H1 (cell line): Measurements from ENCODE around the gene ZNF532. TPM values are rescaled to one million over a fixed set of nuclear protein-coding genes. Genes with fewer than 3 reads are reported as not detected.

Experiments
- CTCF ChIA-PET: fragments of 300-600 bp; sonication (Branson Sonifier 250); formaldehyde crosslinking; loops from one replicate; lab custom pipeline; 2021; ENCODE audit not compliant: partially characterized antibody; lab: Charles Lee
- POLR2A ChIA-PET: fragments of 300-600 bp; sonication (Branson Sonifier 250); formaldehyde crosslinking; loops from one replicate; lab custom pipeline; 2021; ENCODE audit warnings: inconsistent platforms; ENCODE audit not compliant: partially characterized antibody; lab: Charles Lee
- DNase-seq, 2 experiments: peaks; one replicate each; pipeline versions ENCODE4 v3.0.0 to v3.0.0-alpha.2; 2010 to 2022; ENCODE audit warnings: low spot score in 2 of 2, low read depth in 1 of 2, mixed read lengths in 1 of 2
- FAIRE-seq: peaks from 2 replicates; lab custom pipeline; 2011; peaks lifted over from hg19 to GRCh38; lab: Jason Lieb, UNC
- H2AFZ ChIP-seq: 2 replicates; pipeline ENCODE4 v1.8.1; 2012; ENCODE audit warnings: low read length, inconsistent platforms
- H2AK5ac ChIP-seq: 2 replicates; pipeline ENCODE4 v1.6.1; 2013; ENCODE audit warnings: low read depth, low read length
- H2BK120ac ChIP-seq: replicated peaks from 2 replicates; pipeline ENCODE3; 2013; ENCODE audit warnings: low read depth, low read length, inconsistent platforms
- H2BK12ac ChIP-seq: 2 replicates; pipeline ENCODE4 v1.6.1; 2013; ENCODE audit warnings: low read depth, low read length
- H2BK15ac ChIP-seq: 2 replicates; pipeline ENCODE4 v1.6.1; 2013; ENCODE audit warnings: low read length
- H2BK20ac ChIP-seq: 2 replicates; pipeline ENCODE4 v1.6.1; 2013; ENCODE audit warnings: low read length
- H2BK5ac ChIP-seq: 2 replicates; pipeline ENCODE4 v1.6.1; 2013; ENCODE audit warnings: low read depth, low read length
- H3K14ac ChIP-seq: 2 replicates; pipeline ENCODE4 v1.6.1; 2013; ENCODE audit warnings: inconsistent platforms; ENCODE audit not compliant: insufficient read length
- H3K18ac ChIP-seq: 2 replicates; pipeline ENCODE4 v1.6.1; 2013; ENCODE audit warnings: low read length; ENCODE audit errors: extremely low read depth
- H3K23ac ChIP-seq: 2 replicates; pipeline ENCODE4 v1.6.1; 2013; ENCODE audit warnings: inconsistent platforms; ENCODE audit not compliant: insufficient read length
- H3K23me2 ChIP-seq: 2 replicates; pipeline ENCODE4 v1.6.1; 2013; ENCODE audit warnings: low read depth, low read length
- H3K27ac ChIP-seq: 2 replicates; pipeline ENCODE4 v1.6.1; 2011; ENCODE audit warnings: low read depth, low read length, inconsistent platforms
- H3K27me3 ChIP-seq, 4 experiments: replicated peaks in 1 of 4; 1 replicate in 1 of 4; 2 replicates in 3 of 4; pipeline versions ENCODE4 v1.6.1 to v1.8.1; 2011 to 2013; ENCODE audit warnings: low read length in 3 of 4, mild to moderate bottlenecking in 3 of 4, inconsistent platforms in 2 of 4, mixed read lengths in 2 of 4, moderate library complexity in 1 of 4; ENCODE audit not compliant: control insufficient read depth in 3 of 4, insufficient read depth in 3 of 4; ENCODE audit errors: extremely low read depth in 1 of 4
- H3K36me3 ChIP-seq, 4 experiments: 2 replicates each; pipeline versions ENCODE4 v1.6.1 to v1.8.1; 2011 to 2013; ENCODE audit warnings: mild to moderate bottlenecking in 4 of 4, low read length in 3 of 4, moderate library complexity in 2 of 4, control low read depth in 1 of 4, inconsistent platforms in 1 of 4; ENCODE audit not compliant: insufficient read depth in 4 of 4, control insufficient read depth in 2 of 4
- H3K4ac ChIP-seq: replicated peaks from 2 replicates; pipeline ENCODE3; 2013; ENCODE audit warnings: low read length, low read depth, mixed read lengths, inconsistent platforms; ENCODE audit not compliant: insufficient read length
- H3K4me1 ChIP-seq, 4 experiments: replicated peaks in 1 of 4; 1 replicate in 1 of 4; 2 replicates in 3 of 4; pipeline versions ENCODE4 v1.6.1 to v1.8.1; 2011 to 2013; ENCODE audit warnings: low read length in 3 of 4, inconsistent platforms in 2 of 4, mixed read lengths in 1 of 4; ENCODE audit not compliant: insufficient read depth in 4 of 4, control insufficient read depth in 3 of 4
- H3K4me2 ChIP-seq, 2 experiments: 2 replicates each; pipeline versions ENCODE4 v1.6.1 to v1.8.1; 2011 to 2013; ENCODE audit warnings: low read depth in 2 of 2, low read length in 2 of 2, control low read depth in 1 of 2, inconsistent platforms in 1 of 2, mild to moderate bottlenecking in 1 of 2; ENCODE audit not compliant: insufficient read depth in 1 of 2
- H3K4me3 ChIP-seq, 4 experiments: fragments of 200-600, 300-600 bp in 1 of 4; sonication (generic), shearing (Covaris generic), sonication (Bioruptor Twin) in 1 of 4; 2 replicates each; pipeline versions ENCODE4 v1.5.1 to v1.8.1; 2011 to 2016; ENCODE audit warnings: low read length in 4 of 4, low read depth in 3 of 4, control low read depth in 2 of 4, inconsistent platforms in 2 of 4, mild to moderate bottlenecking in 2 of 4, mixed read lengths in 1 of 4, moderate library complexity in 1 of 4; ENCODE audit not compliant: insufficient read depth in 2 of 4; ENCODE audit errors: extremely low read depth in 1 of 4
- H3K56ac ChIP-seq: replicated peaks from 2 replicates; pipeline ENCODE3; 2013; ENCODE audit warnings: low read depth, mild to moderate bottlenecking, mixed read lengths, low read length, inconsistent platforms; ENCODE audit not compliant: insufficient read length
- H3K79me1 ChIP-seq: 2 replicates; pipeline ENCODE4 v1.6.1; 2013; ENCODE audit warnings: low read depth, low read length, control low read depth
- H3K79me2 ChIP-seq, 2 experiments: 2 replicates each; pipeline versions ENCODE4 v1.6.1 to v1.8.1; 2012 to 2013; ENCODE audit warnings: low read length in 2 of 2, mild to moderate bottlenecking in 2 of 2, inconsistent platforms in 1 of 2; ENCODE audit not compliant: insufficient read depth in 2 of 2, control insufficient read depth in 1 of 2
- H3K9ac ChIP-seq, 4 experiments: replicated peaks in 1 of 4; 1 replicate in 1 of 4; 2 replicates in 3 of 4; pipeline versions ENCODE4 v1.6.1 to v1.8.1; 2011 to 2013; ENCODE audit warnings: low read depth in 3 of 4, low read length in 3 of 4, control low read depth in 2 of 4, mild to moderate bottlenecking in 2 of 4, moderate library complexity in 2 of 4, inconsistent platforms in 1 of 4; ENCODE audit errors: extremely low read depth in 1 of 4
- H3K9me3 ChIP-seq, 2 experiments: 2 replicates each; pipeline versions ENCODE4 v1.6.1 to v1.8.1; 2012 to 2013; ENCODE audit warnings: mild to moderate bottlenecking in 2 of 2, moderate library complexity in 2 of 2, control low read depth in 1 of 2, inconsistent platforms in 1 of 2, low read depth in 1 of 2, low read length in 1 of 2, mixed read lengths in 1 of 2; ENCODE audit not compliant: insufficient read depth in 2 of 2
- H4K20me1 ChIP-seq, 2 experiments: replicated peaks in 1 of 2; 2 replicates each; pipeline versions ENCODE3 to v1.8.1; 2011 to 2013; ENCODE audit warnings: inconsistent platforms in 2 of 2, low read length in 2 of 2, mild to moderate bottlenecking in 1 of 2; ENCODE audit not compliant: insufficient read depth in 2 of 2, control insufficient read depth in 1 of 2
- H4K5ac ChIP-seq: 2 replicates; pipeline ENCODE4 v1.6.1; 2013; ENCODE audit warnings: low read length, low read depth, mixed read lengths, inconsistent platforms; ENCODE audit not compliant: insufficient read length
- H4K8ac ChIP-seq: 2 replicates; pipeline ENCODE4 v1.8.0; 2013; ENCODE audit warnings: mild to moderate bottlenecking, moderate library complexity, low read length, inconsistent platforms; ENCODE audit not compliant: insufficient read depth; ENCODE audit errors: extremely low read depth
- H4K91ac ChIP-seq: replicated peaks from 2 replicates; pipeline ENCODE3; 2013; ENCODE audit warnings: low read length, mixed read lengths, inconsistent platforms; ENCODE audit not compliant: insufficient read length
- CEBPB ChIP-seq: IDR thresholded peaks from 2 replicates; pipeline ENCODE4 v1.6.1; 2012; ENCODE audit warnings: low read depth, low read length
- EP300 ChIP-seq, 2 experiments: IDR thresholded peaks; 1 replicate in 1 of 2; 2 replicates in 1 of 2; pipeline ENCODE4 v1.6.1; 2011 to 2012; ENCODE audit warnings: low read depth in 2 of 2, low read length in 2 of 2, mild to moderate bottlenecking in 2 of 2, borderline replicate concordance in 1 of 2, inconsistent platforms in 1 of 2, moderate library complexity in 1 of 2
- MAFK ChIP-seq: IDR thresholded peaks from 2 replicates; pipeline ENCODE4 v1.6.1; 2012; ENCODE audit warnings: low read depth, mild to moderate bottlenecking, improper control_type of control experiment, low read length
- POLR2AphosphoS5 ChIP-seq: IDR thresholded peaks from 2 replicates; pipeline ENCODE4 v1.6.1; 2011; ENCODE audit warnings: low read depth, low read length
- RBBP5 ChIP-seq: IDR thresholded peaks from 2 replicates; pipeline ENCODE4 v1.7.1; 2012; ENCODE audit warnings: low read depth, mild to moderate bottlenecking, inconsistent platforms, low read length, moderate library complexity, borderline replicate concordance
- RFX5 ChIP-seq: IDR thresholded peaks from 2 replicates; pipeline ENCODE4 v1.6.1; 2011; ENCODE audit warnings: low read depth, low read length, improper control_type of control experiment, borderline replicate concordance
- SIN3A ChIP-seq, 2 experiments: IDR thresholded peaks in 1 of 2; conservative IDR thresholded peaks in 1 of 2; 2 replicates each; pipeline ENCODE4 v1.6.1; 2011 to 2012; ENCODE audit warnings: low read length in 2 of 2, improper control_type of control experiment in 1 of 2, low read depth in 1 of 2, mild to moderate bottlenecking in 1 of 2
- SIRT6 ChIP-seq: IDR thresholded peaks from one replicate; pipeline ENCODE4 v1.7.1; 2012; ENCODE audit warnings: low read length, inconsistent platforms
- SP4 ChIP-seq: IDR thresholded peaks from 2 replicates; pipeline ENCODE4 v1.6.1; 2012; ENCODE audit warnings: low read length, inconsistent platforms
- SRF ChIP-seq: IDR thresholded peaks from 2 replicates; pipeline ENCODE4 v1.6.1; 2011; ENCODE audit warnings: mild to moderate bottlenecking, low read depth, low read length, moderate library complexity
- TBP ChIP-seq: IDR thresholded peaks from 2 replicates; pipeline ENCODE4 v1.6.1; 2011; ENCODE audit warnings: low read depth, low read length, improper control_type of control experiment
- WGBS, 2 experiments: shearing (Covaris generic) in 1 of 2; methylation state at CpG; one replicate each; pipeline versions ENCODE4 v1.1.6 to v1.1.7; 2013 to 2015; ENCODE audit warnings: low lambda C conversion rate in 2 of 2, mixed read lengths in 2 of 2, inconsistent platforms in 1 of 2, low coverage in 1 of 2, missing lambda C conversion rate in 1 of 2; ENCODE audit not compliant: insufficient replicate concordance in 2 of 2, insufficient coverage in 1 of 2, insufficient read length in 1 of 2; ENCODE audit errors: extremely low coverage in 1 of 2, missing lambda C conversion rate in 1 of 2; 5-methylcytosine and 5-hydroxymethylcytosine counted together
- polyA plus RNA-seq, 7 experiments: library from polyadenylated mRNA; depleted of rRNA in 3 of 7; stranded (reverse) in 5 of 7; unstranded in 2 of 7; fragments of >200 nt in 5 of 7; fragments of 200-250 nt in 2 of 7; gene quantifications; 1 replicate in 5 of 7; 2 replicates in 1 of 7; 4 replicates in 1 of 7; pipeline versions ENCODE4 v1.2.1 to v1.2.3, GENCODE V29; 2011 to 2013; ENCODE audit warnings: missing spikeins in 2 of 7, mixed read lengths in 2 of 7
- total RNA-seq: library from RNA; stranded (reverse); fragmentation: NEBNext Ultra II Directional; extraction: Animal tissue kit (Norgen Biotek cat#: 25700); gene quantifications from 2 replicates; pipeline ENCODE4 v1.2.1, GENCODE V29; 2021

The ZNF532 gene
- total and polyA plus RNA-seq, 2 of the 8 experiments (the other 6 are each of a cell fraction or from before 2014, with no cell fraction given), result 143 to 240 TPM

DNA sequence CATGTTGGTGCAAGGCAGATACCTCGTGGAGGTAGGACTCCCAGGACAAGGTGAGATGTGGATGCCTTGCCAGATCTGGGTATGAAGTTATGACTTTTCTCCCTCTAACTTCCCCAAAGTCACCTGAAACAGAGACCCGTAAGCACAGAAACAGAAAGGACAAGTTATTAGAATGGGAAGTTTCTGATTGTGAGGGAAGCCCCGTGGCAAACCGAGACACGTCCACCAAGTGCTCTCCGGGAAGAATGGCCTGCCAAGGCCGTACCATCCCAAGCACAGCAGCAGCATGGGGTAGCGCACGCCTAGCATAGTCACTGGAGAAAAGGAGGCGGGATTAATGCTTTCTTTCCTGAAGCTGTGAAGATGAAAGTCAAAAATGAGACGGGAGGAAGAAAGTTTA, 110.6 kb downstream of the ZNF532 start:
- H3K9me3 ChIP-seq, result no peaks in the 10 kb centered on the region
- peaks cover 12 to 58% (median 37%) of the 10 kb centered on the region in 4 experiments for H3K36me3 ChIP-seq
- no peak overlapping the region for H3K23ac ChIP-seq
- H3K79me2 ChIP-seq, result peaks cover 0 to 60% of the 10 kb centered on the region in 2 experiments; a peak in 2 of 4 replicates
- H4K91ac ChIP-seq, result no peak overlapping the region
- DNase-seq (no peak), FAIRE-seq (no peak)
- peaks cover 0 to 4% (median 1%) of the 10 kb centered on the region in 4 experiments; a peak in 2 of 7 replicates for H3K4me1 ChIP-seq
- H3K4me2 ChIP-seq, result no peak overlapping the region
- peaks cover 5 to 6% of the 10 kb centered on the region in 2 experiments for H4K20me1 ChIP-seq
- CTCF ChIA-PET, result interaction anchor here (0.8 to 1.6 kb wide), 5 partner anchors 26 to 194 kb away, joined by 3 to 5 read pairs (median 4); no protein-coding TSS in a partner anchor
- H3K23me2 ChIP-seq, result no peaks in the 10 kb centered on the region
- H3K27ac ChIP-seq, result 0 out of 2 replicates have a peak overlapping the region, but pooled peaks have one; percentile 37
- no peak overlapping the region for H3K4ac ChIP-seq
- POLR2A ChIA-PET, result interaction anchor here (0.7 to 1.6 kb wide), 4 partner anchors 13 to 41 kb away, joined by 3 to 6 read pairs (median 3); no protein-coding TSS in a partner anchor
- no peak overlapping the region for H4K5ac ChIP-seq
- H2BK5ac ChIP-seq, result no peak overlapping the region
- H4K8ac ChIP-seq, result peak overlapping the region; percentile 29; the same call in 1 of the 2 replicates
- no peak overlapping the region for H2BK12ac ChIP-seq
- no peak for TF ChIP-seq POLR2AphosphoS5
- no peak for TF ChIP-seq CEBPB
- no peak for TF ChIP-seq SRF
- TF ChIP-seq EP300 (IDR thresholded peaks at IDR 0.05; ENCODE audit: borderline replicate concordance in 1 of 2, low read depth in 2 of 2, low read length in 2 of 2), result no peak
- no peak for TF ChIP-seq SIRT6
- no peak for TF ChIP-seq RBBP5
- TF ChIP-seq SP4, result no peak
- no peak for TF ChIP-seq MAFK
- TF ChIP-seq TBP, result no peak
- TF ChIP-seq SIN3A (conservative IDR thresholded peaks at IDR 0.05 in 1 of 2, IDR thresholded peaks at IDR 0.05 in 1 of 2; ENCODE audit: low read depth in 1 of 2, low read length in 2 of 2), result no peak
- no peak for TF ChIP-seq RFX5
- no peak overlapping the region for H3K56ac ChIP-seq
- no peak overlapping the region for H3K9ac ChIP-seq
- H2AK5ac ChIP-seq, result no peak overlapping the region
- no peak overlapping the region for H2AFZ ChIP-seq
- no peak overlapping the region for H2BK20ac ChIP-seq
- no peak overlapping the region for H3K14ac ChIP-seq
- 93% methylated on average over 11 of the region's 11 CpGs; no CpG with 5 or more reads in 1 of the 2 experiments for WGBS, 2 experiments
- no peaks in the 10 kb centered on the region for H3K27me3 ChIP-seq
- no peak overlapping the region for H2BK15ac ChIP-seq
- no peak overlapping the region for H2BK120ac ChIP-seq
- H3K18ac ChIP-seq, result no peak overlapping the region
- no peak overlapping the region for H3K4me3 ChIP-seq
- H3K79me1 ChIP-seq, result no peaks in the 10 kb centered on the region; the same call in 1 of the 2 replicates
